Measurements from ENCODE around the gene SLC32A1. TPM values are rescaled to one million over a fixed set of nuclear protein-coding genes. Genes with fewer than 3 reads are reported as not detected.

The SLC32A1 gene
- total and polyA plus RNA-seq, 2 experiments from 2014 or later: not detected

- H3K9me3 ChIP-seq (ENCODE audit: low read depth): no peaks in the 10 kb centered on the region
- no peaks in the 10 kb centered on the region for H3K4me1 ChIP-seq (ENCODE audit: low read depth)
- H3K27me3 ChIP-seq: no peaks in the 10 kb centered on the region
- no peak for DNase-seq (ENCODE audit: low read depth in 1 of 2, low spot score in 1 of 2)
- peak overlapping the region; percentile 66 for H3K4me3 ChIP-seq
- H3K36me3 ChIP-seq: peaks cover 9% of the 10 kb centered on the region
- TF ChIP-seq CTCF (IDR thresholded peaks at IDR 0.05; ENCODE audit: low read depth, low read length): no peak
- H3K27ac ChIP-seq: no peak overlapping the region
Observed at GRCh38 chr20:38748861-38749149, 24.5 kb downstream of the SLC32A1 start.

- Histone ChIP-seq H3K4me1 (ENCODE audit: low read depth) (no peaks in the 10 kb centered on the region), H3K36me3 (peaks cover 23% of the 10 kb centered on the region), H3K27ac (no peak overlapping the region), H3K9me3 (ENCODE audit: low read depth) (no peaks in the 10 kb centered on the region), H3K4me3 (no peak overlapping the region), H3K27me3 (no peaks in the 10 kb centered on the region)
- DNase-seq (ENCODE audit: low read depth in 1 of 2, low spot score in 1 of 2): peak in 1 of 2 donors; percentile 57
- TF ChIP-seq CTCF (IDR thresholded peaks at IDR 0.05; ENCODE audit: low read depth, low read length): peak; percentile 66
Observed at GRCh38 chr20:38751360-38751976, 27.2 kb downstream of the SLC32A1 start.

GRCh38 chr20:38752029-38752428 is 27.7 kb downstream of the SLC32A1 start:
- no peak overlapping the region for H3K27ac ChIP-seq
- no peak for DNase-seq (ENCODE audit: low read depth in 1 of 2, low spot score in 1 of 2)
- H3K4me1 ChIP-seq (ENCODE audit: low read depth): no peaks in the 10 kb centered on the region
- no peaks in the 10 kb centered on the region for H3K27me3 ChIP-seq
- H3K36me3 ChIP-seq: peaks cover 28% of the 10 kb centered on the region
- H3K4me3 ChIP-seq: no peak overlapping the region
- no peak for TF ChIP-seq CTCF (IDR thresholded peaks at IDR 0.05; ENCODE audit: low read depth, low read length)
- no peaks in the 10 kb centered on the region for H3K9me3 ChIP-seq (ENCODE audit: low read depth)

GRCh38 chr20:38754924-38755323 is 30.6 kb downstream of the SLC32A1 start:
- no peak for TF ChIP-seq CTCF (IDR thresholded peaks at IDR 0.05; ENCODE audit: low read depth, low read length)
- H3K27ac ChIP-seq: no peak overlapping the region
- H3K4me3 ChIP-seq: no peak overlapping the region
- peaks cover 31% of the 10 kb centered on the region for H3K36me3 ChIP-seq
- no peaks in the 10 kb centered on the region for H3K9me3 ChIP-seq (ENCODE audit: low read depth)
- H3K4me1 ChIP-seq (ENCODE audit: low read depth): no peaks in the 10 kb centered on the region
- no peaks in the 10 kb centered on the region for H3K27me3 ChIP-seq
- DNase-seq (ENCODE audit: low read depth in 1 of 2, low spot score in 1 of 2): no peak

GRCh38 chr20:38755324-38755910 is 31.1 kb downstream of the SLC32A1 start:
- H3K9me3 ChIP-seq (ENCODE audit: low read depth): no peaks in the 10 kb centered on the region
- TF ChIP-seq CTCF (IDR thresholded peaks at IDR 0.05; ENCODE audit: low read depth, low read length): no peak
- no peaks in the 10 kb centered on the region for H3K27me3 ChIP-seq
- H3K4me1 ChIP-seq (ENCODE audit: low read depth): no peaks in the 10 kb centered on the region
- no peak overlapping the region for H3K27ac ChIP-seq
- H3K36me3 ChIP-seq: peaks cover 33% of the 10 kb centered on the region
- H3K4me3 ChIP-seq: no peak overlapping the region
- DNase-seq (ENCODE audit: low read depth in 1 of 2, low spot score in 1 of 2): no peak

All from cardiac muscle cell (in vitro differentiated cells and primary cell).